Left renal cortex interstitium (tissue), 4 donors: Measurements from ENCODE around the gene CCDC184. TPM values are rescaled to one million over a fixed set of nuclear protein-coding genes. Genes with fewer than 3 reads are reported as not detected.
"Not testable (repeated sequence)": the region's sequence is repeated elsewhere in the genome, so short reads cannot be mapped to it uniquely, and the experiment has no call there.

ENCODE experiments used
- DNase-seq, 4 donors: peaks; one replicate each; pipeline ENCODE4 v3.0.0-alpha.2; 2013; ENCODE audit warnings: low read depth in 4 of 4, low spot score in 2 of 4, missing footprints in 1 of 4
- polyA plus RNA-seq, 4 donors: library from polyadenylated mRNA; unstranded; fragments of 120-200 nt; gene quantifications; one replicate each; pipeline ENCODE4 v1.2.1, GENCODE V29; 2013; ENCODE audit not compliant: insufficient read length in 4 of 4

Gene CCDC184
- polyA plus RNA-seq, 4 donors: 0.30 to 1.0 (median 0.66) TPM

DNA sequence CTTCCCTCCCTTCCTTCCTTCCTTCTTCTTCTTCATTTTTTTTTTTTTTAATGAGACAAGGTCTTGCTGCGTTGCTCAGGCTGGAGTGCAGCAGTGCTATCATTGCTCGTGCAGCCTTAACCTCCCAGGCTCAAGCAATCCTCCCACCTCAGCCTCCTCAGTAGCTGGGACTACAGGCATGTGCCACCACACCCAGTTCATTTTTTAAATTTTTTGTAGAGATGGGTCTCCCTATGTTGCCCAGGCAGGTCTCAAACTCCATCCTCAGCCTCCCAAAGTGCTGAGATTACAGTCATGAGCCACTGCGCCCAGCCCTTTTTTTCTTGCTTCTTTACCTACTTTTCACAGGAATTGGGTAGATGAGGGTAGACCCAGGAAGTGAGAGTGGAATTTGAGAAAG, 18.1 kb downstream of the CCDC184 start:
- no peak for DNase-seq

- DNase-seq: no peak
Measured at GRCh38 chr12:48202766-48203165, 19.3 kb downstream of the CCDC184 start.

- no peak for DNase-seq
Measured at GRCh38 chr12:48203192-48203591, 19.7 kb downstream of the CCDC184 start, which contains the start of gene OR10AD1. OR10AD1 (minus strand) TSS chr12:48203292; CDS start chr12:48203292, 0 bp downstream.

DNA sequence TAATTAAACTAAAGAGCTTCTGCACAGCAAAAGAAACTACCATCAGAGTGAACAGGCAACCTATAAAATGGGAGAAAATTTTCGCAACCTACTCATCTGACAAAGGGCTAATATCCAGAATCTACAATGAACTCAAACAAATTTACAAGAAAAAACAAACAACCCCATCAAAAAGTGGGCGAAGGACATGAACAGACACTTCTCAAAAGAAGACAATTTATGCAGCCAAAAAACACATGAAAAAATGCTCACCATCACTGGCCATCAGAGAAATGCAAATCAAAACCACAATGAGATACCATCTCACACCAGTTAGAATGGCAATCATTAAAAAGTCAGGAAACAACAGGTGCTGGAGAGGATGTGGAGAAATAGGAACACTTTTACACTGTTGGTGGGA, 26.1 kb downstream of the CCDC184 start:
- DNase-seq: not testable (repeated sequence)

DNA sequence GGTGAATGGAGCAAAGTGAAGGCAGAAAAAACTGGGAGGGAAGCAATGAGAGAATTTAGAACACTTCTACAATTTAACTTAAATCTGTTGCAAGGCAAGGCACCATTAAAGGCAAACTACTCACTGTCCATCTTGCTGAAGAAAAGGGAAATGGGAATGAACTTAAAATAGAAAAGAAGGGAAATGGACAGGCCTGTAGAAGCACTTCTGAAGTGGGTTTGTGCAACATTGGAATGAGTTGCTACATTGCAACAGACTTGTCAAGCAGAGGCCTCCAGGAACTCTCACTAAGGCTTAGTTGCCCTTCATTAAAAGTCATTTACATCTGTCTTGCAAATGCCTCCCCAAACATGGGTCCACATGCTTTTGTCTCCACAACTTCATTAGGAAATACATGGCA, 33.3 kb downstream of the CCDC184 start:
- no peak for DNase-seq

DNA sequence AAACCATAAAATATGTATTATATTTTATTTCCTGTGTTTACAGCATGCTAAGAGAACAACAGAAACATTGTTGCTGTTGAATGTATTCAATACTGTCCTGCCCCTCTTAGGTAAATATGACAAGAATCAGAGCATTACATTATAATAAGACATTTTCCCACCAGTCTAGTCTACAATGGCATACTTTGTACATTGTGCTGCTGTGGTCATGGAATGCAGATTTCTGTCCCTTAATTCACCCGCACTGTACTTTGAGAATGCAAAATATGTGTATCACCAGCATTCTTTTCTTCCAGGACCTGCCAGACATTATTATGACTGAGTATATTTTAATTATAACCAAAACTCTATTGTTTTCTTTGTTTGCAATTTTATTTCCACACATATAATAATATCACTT, 36.2 kb downstream of the CCDC184 start:
- DNase-seq: no peak

GRCh38 chr12:48220701-48221100, 37.3 kb downstream of the CCDC184 start:
- no peak for DNase-seq

DNA sequence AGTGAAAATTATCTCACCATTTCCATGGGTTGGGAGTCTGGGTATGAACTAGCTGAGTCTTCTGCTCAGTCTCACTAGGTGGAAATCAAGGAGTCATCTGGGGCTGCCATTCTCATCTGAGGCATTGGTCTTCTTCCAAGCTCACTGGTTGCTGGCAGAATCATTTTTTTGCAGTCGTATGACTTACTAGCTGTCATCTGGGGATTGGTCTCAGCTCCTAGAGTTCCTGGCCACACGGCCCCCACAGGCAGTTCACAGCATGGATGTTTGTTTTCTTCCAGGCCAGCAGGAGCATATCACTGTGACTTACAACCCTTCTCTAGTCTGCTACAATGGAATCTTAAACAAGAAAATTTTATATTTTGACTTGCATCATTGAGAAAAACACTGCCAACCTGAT, 38.2 kb downstream of the CCDC184 start:
- no peak for DNase-seq

DNA sequence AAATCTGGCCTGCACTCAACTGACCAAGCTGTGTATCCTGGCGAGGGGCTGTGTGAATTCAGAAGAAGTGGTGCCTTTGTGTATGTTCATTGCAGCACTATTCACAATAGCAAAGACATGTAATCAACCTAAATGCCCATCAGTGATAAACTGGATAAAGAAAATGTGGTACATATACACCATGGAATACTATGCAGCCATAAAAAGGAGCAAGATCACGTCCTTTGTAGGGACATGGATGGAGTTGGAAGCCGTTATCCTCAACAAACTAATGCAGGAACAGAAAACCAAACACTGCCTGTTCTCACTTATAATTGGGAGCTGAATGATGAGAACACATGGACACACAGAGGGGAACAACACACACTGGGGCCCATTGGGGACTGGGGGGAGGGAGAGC, 41.1 kb downstream of the CCDC184 start:
- DNase-seq: not testable (repeated sequence)

DNA sequence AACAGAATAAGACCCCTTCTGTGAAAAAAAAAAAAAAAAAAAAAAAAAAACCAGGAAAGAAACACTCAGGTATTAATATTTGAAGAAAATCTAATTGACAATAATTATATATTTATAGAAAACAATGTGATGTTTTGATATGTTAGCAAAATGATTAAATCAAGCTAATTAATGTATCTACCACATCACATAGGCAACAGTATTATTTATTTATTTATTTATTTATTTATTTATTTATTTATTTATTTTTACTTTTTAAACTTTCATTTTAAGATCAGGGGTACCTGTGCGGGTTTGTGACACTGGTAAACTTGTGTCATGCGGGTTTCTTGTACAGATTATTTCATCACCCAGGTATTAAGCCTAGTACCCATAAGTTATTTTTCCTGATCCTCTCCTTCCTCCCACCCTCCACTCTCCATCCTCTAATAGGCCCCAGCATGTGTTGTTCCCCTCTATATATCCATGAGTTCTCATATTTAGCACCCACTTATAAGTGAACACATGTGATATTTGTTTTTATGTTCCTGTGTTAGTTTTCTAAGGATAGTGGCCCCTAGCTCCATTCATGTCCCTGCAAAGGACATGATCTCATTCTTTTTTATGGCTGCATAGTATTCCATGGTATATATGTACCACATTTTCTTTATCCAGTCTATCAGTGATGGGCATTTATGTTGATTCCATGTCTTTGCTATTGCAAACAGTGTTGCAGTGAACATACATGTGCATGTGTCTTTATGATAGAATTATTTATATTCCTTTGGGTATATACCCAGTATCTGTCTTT, 47.9 kb downstream of the CCDC184 start:
- not testable (repeated sequence) for DNase-seq

Other genes with a start within 250 kb of the CCDC184 start
- 100 to 1,000 TPM; 128 to 130 (median 130) TPM for gene TMEM106C, start 220.0 kb upstream of the CCDC184 start, polyA plus RNA-seq
- 10 to 100 TPM; 38.3 to 66.6 (median 45.3) TPM for gene COL2A1, start 179.2 kb upstream of the CCDC184 start, polyA plus RNA-seq
- gene SENP1, start 77.6 kb upstream of the CCDC184 start, polyA plus RNA-seq: 10 to 100 TPM; 23.0 to 27.4 (median 24.1) TPM
- 100 to 1,000 TPM in 3 of 4 donors, 10 to 100 TPM in 1; 96.7 to 133 (median 114) TPM for gene PFKM, start 64.3 kb upstream of the CCDC184 start, polyA plus RNA-seq
- 10 to 100 TPM; 33.2 to 44.0 (median 38.5) TPM for gene ASB8, start 26.1 kb upstream of the CCDC184 start, polyA plus RNA-seq
- gene OR10AD1, start 19.6 kb downstream of the CCDC184 start, polyA plus RNA-seq: 1 to 10 TPM in 1 of 4 donors, under 1 TPM in 3; 0.17 to 1.4 (median 0.53) TPM
- 10 to 100 TPM; 20.7 to 29.9 (median 27.0) TPM for gene ZNF641, start 167.3 kb downstream of the CCDC184 start, polyA plus RNA-seq